ENCODE data around the gene CD22.
A peak's percentile ranks its signal among the peaks of the same experiment; 100 is the strongest.

Gene CD22

DNA sequence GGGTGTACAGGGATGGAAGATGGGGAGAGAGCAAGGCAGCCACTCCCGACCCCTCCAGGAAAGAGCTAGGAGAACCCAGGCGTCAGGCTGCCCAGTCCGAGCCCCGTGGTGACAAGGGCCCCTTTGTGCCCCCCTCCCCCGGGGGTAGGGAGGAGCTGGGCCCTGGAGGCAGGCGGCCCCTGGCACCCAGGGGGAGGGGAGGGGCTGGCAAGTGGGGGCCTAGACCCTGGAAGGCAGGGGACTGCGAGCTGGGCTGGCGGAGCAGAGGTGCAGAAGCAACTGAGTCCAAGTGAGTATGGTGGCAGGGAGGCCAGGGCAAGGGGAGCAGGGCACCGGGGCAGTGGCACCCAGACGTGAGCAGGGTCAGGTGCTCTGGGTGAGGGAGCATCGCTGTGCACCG, 37.1 kb upstream of the CD22 start, which contains the start of gene MAG:
MAG (plus strand) TSS at position 246 of the 400 bp plus-strand sequence. CDS start 3,248 bp downstream, outside the sequence.
- ChIA-PET POLR2A (no interaction called here), CTCF (interaction anchor here (1.3 to 1.4 kb wide), 2 partner anchors 20 to 53 kb away, joined by 3 to 4 read pairs; no protein-coding TSS in a partner anchor)
- Histone ChIP-seq H3K27ac (ENCODE audit: insufficient read depth in 1 of 2, low read depth in 1 of 2, low read length in 2 of 2, poor library complexity in 1 of 2, severe bottlenecking in 2 of 2) (no peak within 1 kb of the TSS), H3K36me3 (ENCODE audit: control insufficient read depth in 4 of 4, insufficient read depth in 4 of 4, low read length in 3 of 4) (no peaks in the 10 kb centered on the region), H3K4me1 (ENCODE audit: control extremely low read depth in 1 of 4, control insufficient read depth in 4 of 4, insufficient read depth in 4 of 4, low read length in 3 of 4) (peaks cover 6 to 33% (median 24%) of the 10 kb centered on the region in 4 experiments), H3K9me3 (ENCODE audit: control extremely low read depth in 1 of 5, control insufficient read depth in 4 of 5, insufficient read depth in 2 of 5, low read depth in 1 of 5, low read length in 4 of 5) (no peaks in the 10 kb centered on the region), H3K27me3 (replicated peaks in 2 of 5; ENCODE audit: control insufficient read depth in 4 of 5, insufficient read depth in 5 of 5, low read length in 4 of 5) (no peaks in the 10 kb centered on the region), H3K4me3 (ENCODE audit: control insufficient read depth in 1 of 7, extremely low read depth in 1 of 7, insufficient read depth in 4 of 7, low read depth in 2 of 7, low read length in 6 of 7) (no peak within 1 kb of the TSS)
- no peak for DNase-seq
- WGBS (ENCODE audit: insufficient coverage), result 97% methylated on average over 9 of the region's 12 CpGs

DNA sequence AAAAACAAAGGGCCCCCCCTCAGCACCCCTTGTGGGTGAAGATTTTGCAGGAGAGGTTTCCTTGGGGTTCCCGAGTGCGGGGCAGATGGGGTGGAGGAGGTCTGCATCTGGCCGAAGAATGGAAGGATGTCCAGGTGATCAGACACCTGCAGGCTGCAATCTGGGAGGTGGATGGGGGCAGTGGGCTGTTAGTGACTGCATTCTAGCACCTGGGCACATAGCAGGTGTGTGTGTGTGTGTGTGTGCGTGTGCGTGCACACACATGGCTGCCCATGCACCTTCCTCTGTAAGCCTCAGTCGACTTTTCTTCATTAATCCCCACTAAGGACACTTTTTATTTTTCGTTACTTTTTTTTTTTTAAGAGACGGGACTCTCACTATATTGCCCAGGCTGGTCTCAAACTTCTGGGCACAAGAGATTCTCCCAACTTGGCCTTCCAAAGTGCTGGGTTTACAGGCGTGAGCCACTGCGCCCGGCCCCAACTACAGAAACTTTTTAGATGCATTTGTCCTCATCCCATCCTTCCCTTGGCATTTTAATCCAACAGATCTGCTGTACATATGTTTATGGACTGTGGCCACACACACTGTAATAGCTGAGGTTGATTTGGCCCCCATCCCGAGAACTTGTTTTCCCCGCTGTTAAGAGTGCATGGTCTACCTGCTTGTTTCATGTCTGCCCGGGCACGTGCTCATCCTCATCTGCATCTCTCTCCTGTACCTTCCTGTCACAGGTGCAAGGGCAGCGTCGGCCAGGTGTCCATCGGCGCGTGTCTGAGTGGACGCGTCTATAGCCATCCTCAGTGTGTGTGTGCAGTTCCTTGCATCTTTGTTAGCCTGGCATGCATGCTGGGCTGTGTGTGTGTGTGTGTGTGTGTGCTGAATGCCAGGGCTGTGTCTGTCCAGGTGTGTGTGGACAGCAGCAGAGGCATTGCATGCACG, 36.3 kb upstream of the CD22 start:
- DNase-seq, result no peak
- H3K27me3 ChIP-seq (replicated peaks in 2 of 5; ENCODE audit: control insufficient read depth in 4 of 5, insufficient read depth in 5 of 5, low read length in 4 of 5), result no peaks in the 10 kb centered on the region
- no peaks in the 10 kb centered on the region for H3K36me3 ChIP-seq (ENCODE audit: control insufficient read depth in 4 of 4, insufficient read depth in 4 of 4, low read length in 3 of 4)
- POLR2A ChIA-PET, result no interaction called here
- CTCF ChIA-PET, result interaction anchor here (1.3 to 1.4 kb wide), 2 partner anchors 21 to 52 kb away, joined by 3 read pairs; no protein-coding TSS in a partner anchor
- H3K27ac ChIP-seq (ENCODE audit: insufficient read depth in 1 of 2, low read depth in 1 of 2, low read length in 2 of 2, poor library complexity in 1 of 2, severe bottlenecking in 2 of 2), result no peak overlapping the region
- peaks cover 6 to 41% (median 32%) of the 10 kb centered on the region in 4 experiments for H3K4me1 ChIP-seq (ENCODE audit: control extremely low read depth in 1 of 4, control insufficient read depth in 4 of 4, insufficient read depth in 4 of 4, low read length in 3 of 4)
- H3K4me3 ChIP-seq (ENCODE audit: control insufficient read depth in 1 of 7, extremely low read depth in 1 of 7, insufficient read depth in 4 of 7, low read depth in 2 of 7, low read length in 6 of 7), result no peak overlapping the region
- H3K9me3 ChIP-seq (ENCODE audit: control extremely low read depth in 1 of 5, control insufficient read depth in 4 of 5, insufficient read depth in 2 of 5, low read depth in 1 of 5, low read length in 4 of 5), result no peaks in the 10 kb centered on the region
- WGBS (ENCODE audit: insufficient coverage), result 88% methylated on average over 18 of the region's 23 CpGs

DNA sequence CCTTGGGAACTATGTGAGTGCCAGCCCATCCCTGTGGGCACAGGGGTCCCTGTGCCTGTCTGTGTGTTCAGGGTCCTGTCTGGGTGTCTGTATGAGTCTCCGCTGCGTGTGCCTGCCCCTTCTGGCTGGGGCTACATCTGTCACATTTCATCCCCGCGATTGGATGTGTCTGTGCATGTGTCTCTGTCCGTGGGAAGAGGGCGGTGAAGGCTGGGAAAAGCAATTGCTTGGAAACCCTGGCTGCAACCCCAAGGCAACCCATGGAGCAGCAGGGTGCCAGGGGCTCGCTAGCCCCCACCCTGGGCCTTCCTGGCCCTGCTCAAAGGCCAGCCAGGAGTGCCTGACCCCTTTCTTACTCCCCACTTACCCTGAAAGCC, 35.6 kb upstream of the CD22 start:
- Histone ChIP-seq H3K27ac (ENCODE audit: insufficient read depth in 1 of 2, low read depth in 1 of 2, low read length in 2 of 2, poor library complexity in 1 of 2, severe bottlenecking in 2 of 2) (no peak overlapping the region), H3K27me3 (replicated peaks in 2 of 5; ENCODE audit: control insufficient read depth in 4 of 5, insufficient read depth in 5 of 5, low read length in 4 of 5) (no peaks in the 10 kb centered on the region), H3K4me1 (ENCODE audit: control extremely low read depth in 1 of 4, control insufficient read depth in 4 of 4, insufficient read depth in 4 of 4, low read length in 3 of 4) (peaks cover 6 to 47% (median 39%) of the 10 kb centered on the region in 4 experiments), H3K4me3 (ENCODE audit: control insufficient read depth in 1 of 7, extremely low read depth in 1 of 7, insufficient read depth in 4 of 7, low read depth in 2 of 7, low read length in 6 of 7) (no peak overlapping the region), H3K9me3 (ENCODE audit: control extremely low read depth in 1 of 5, control insufficient read depth in 4 of 5, insufficient read depth in 2 of 5, low read depth in 1 of 5, low read length in 4 of 5) (no peaks in the 10 kb centered on the region), H3K36me3 (ENCODE audit: control insufficient read depth in 4 of 4, insufficient read depth in 4 of 4, low read length in 3 of 4) (no peaks in the 10 kb centered on the region)
- no peak for DNase-seq
- CTCF ChIA-PET, result interaction anchor here (1.3 to 1.4 kb wide), 2 partner anchors 11 to 20 kb away, joined by 3 read pairs; partner anchors contain the start of gene HAMP
- POLR2A ChIA-PET, result no interaction called here
- WGBS (ENCODE audit: insufficient coverage), result 89% methylated on average over 5 of the region's 7 CpGs

DNA sequence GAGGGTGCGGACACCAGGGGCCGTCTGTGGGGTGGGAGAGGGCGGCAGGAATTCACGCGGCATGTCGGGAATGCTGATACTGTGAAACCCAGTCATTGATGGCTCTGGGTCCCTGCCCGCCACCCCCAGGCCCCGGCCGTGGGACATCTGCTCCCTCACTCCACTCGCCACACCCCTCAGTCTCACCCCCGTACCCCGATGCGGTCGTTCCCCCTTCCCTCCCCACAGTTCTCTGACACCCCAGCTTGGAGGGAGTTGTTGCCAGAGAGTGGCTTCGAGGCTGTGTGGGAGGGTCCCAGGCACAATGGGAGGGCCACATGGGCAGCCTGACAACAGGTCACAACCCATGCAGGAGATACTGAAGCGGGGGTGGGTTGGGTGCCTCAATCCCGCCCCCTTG, 35.2 kb upstream of the CD22 start:
- DNase-seq, result no peak
- no peaks in the 10 kb centered on the region for H3K9me3 ChIP-seq (ENCODE audit: control extremely low read depth in 1 of 5, control insufficient read depth in 4 of 5, insufficient read depth in 2 of 5, low read depth in 1 of 5, low read length in 4 of 5)
- H3K27ac ChIP-seq (ENCODE audit: insufficient read depth in 1 of 2, low read depth in 1 of 2, low read length in 2 of 2, poor library complexity in 1 of 2, severe bottlenecking in 2 of 2), result no peak overlapping the region
- ChIA-PET CTCF (interaction anchor here (1.3 to 1.4 kb wide), 2 partner anchors 11 to 20 kb away, joined by 3 read pairs; partner anchors contain the start of gene HAMP), POLR2A (no interaction called here)
- no peak overlapping the region for H3K4me3 ChIP-seq (ENCODE audit: control insufficient read depth in 1 of 7, extremely low read depth in 1 of 7, insufficient read depth in 4 of 7, low read depth in 2 of 7, low read length in 6 of 7)
- no peaks in the 10 kb centered on the region for H3K36me3 ChIP-seq (ENCODE audit: control insufficient read depth in 4 of 4, insufficient read depth in 4 of 4, low read length in 3 of 4)
- H3K4me1 ChIP-seq (ENCODE audit: control extremely low read depth in 1 of 4, control insufficient read depth in 4 of 4, insufficient read depth in 4 of 4, low read length in 3 of 4), result peaks cover 6 to 50% (median 41%) of the 10 kb centered on the region in 4 experiments
- H3K27me3 ChIP-seq (replicated peaks in 2 of 5; ENCODE audit: control insufficient read depth in 4 of 5, insufficient read depth in 5 of 5, low read length in 4 of 5), result no peaks in the 10 kb centered on the region
- whole genome bisulfite sequencing (ENCODE audit: insufficient coverage), result 97% methylated on average over 16 of the region's 17 CpGs

DNA sequence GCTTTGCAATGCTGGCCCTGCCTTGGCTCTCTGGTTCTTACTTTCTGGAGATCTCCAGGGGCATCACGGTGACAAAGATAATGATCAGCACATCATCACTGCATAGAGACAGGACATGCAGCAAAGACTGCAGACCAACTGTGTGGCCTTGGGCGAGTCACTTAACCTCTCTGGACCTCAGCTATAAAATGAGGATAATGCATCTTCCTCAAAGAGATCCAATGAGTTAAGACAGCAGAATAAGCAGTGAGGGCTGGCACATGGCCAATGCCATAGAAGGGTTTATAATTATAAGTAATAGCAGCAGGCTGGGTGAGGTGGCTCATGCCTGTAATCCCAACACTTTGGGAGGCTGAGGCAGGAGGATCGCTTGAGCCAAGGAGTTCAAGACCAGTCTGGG, 34.7 kb upstream of the CD22 start:
- 17% methylated on average over 1 of the region's 3 CpGs for WGBS (ENCODE audit: insufficient coverage)
- H3K27ac ChIP-seq (ENCODE audit: insufficient read depth in 1 of 2, low read depth in 1 of 2, low read length in 2 of 2, poor library complexity in 1 of 2, severe bottlenecking in 2 of 2), result no peak overlapping the region
- H3K27me3 ChIP-seq (replicated peaks in 2 of 5; ENCODE audit: control insufficient read depth in 4 of 5, insufficient read depth in 5 of 5, low read length in 4 of 5), result no peaks in the 10 kb centered on the region
- POLR2A ChIA-PET, result interaction anchor here (1.8 kb wide), 1 partner anchor 12 kb away, joined by 5 read pairs; the partner anchor contains the start of gene HAMP
- CTCF ChIA-PET, result interaction anchor here (0.7 to 1.9 kb wide), 6 partner anchors 11 to 27 kb away, joined by 3 to 14 read pairs (median 3); partner anchors contain the start of gene HAMP
- no peaks in the 10 kb centered on the region for H3K9me3 ChIP-seq (ENCODE audit: control extremely low read depth in 1 of 5, control insufficient read depth in 4 of 5, insufficient read depth in 2 of 5, low read depth in 1 of 5, low read length in 4 of 5)
- peaks cover 6 to 51% (median 43%) of the 10 kb centered on the region in 4 experiments for H3K4me1 ChIP-seq (ENCODE audit: control extremely low read depth in 1 of 4, control insufficient read depth in 4 of 4, insufficient read depth in 4 of 4, low read length in 3 of 4)
- H3K4me3 ChIP-seq (ENCODE audit: control insufficient read depth in 1 of 7, extremely low read depth in 1 of 7, insufficient read depth in 4 of 7, low read depth in 2 of 7, low read length in 6 of 7), result no peak overlapping the region
- no peaks in the 10 kb centered on the region for H3K36me3 ChIP-seq (ENCODE audit: control insufficient read depth in 4 of 4, insufficient read depth in 4 of 4, low read length in 3 of 4)
- DNase-seq, result peak in 1 of 3 donors; percentile 47

DNA sequence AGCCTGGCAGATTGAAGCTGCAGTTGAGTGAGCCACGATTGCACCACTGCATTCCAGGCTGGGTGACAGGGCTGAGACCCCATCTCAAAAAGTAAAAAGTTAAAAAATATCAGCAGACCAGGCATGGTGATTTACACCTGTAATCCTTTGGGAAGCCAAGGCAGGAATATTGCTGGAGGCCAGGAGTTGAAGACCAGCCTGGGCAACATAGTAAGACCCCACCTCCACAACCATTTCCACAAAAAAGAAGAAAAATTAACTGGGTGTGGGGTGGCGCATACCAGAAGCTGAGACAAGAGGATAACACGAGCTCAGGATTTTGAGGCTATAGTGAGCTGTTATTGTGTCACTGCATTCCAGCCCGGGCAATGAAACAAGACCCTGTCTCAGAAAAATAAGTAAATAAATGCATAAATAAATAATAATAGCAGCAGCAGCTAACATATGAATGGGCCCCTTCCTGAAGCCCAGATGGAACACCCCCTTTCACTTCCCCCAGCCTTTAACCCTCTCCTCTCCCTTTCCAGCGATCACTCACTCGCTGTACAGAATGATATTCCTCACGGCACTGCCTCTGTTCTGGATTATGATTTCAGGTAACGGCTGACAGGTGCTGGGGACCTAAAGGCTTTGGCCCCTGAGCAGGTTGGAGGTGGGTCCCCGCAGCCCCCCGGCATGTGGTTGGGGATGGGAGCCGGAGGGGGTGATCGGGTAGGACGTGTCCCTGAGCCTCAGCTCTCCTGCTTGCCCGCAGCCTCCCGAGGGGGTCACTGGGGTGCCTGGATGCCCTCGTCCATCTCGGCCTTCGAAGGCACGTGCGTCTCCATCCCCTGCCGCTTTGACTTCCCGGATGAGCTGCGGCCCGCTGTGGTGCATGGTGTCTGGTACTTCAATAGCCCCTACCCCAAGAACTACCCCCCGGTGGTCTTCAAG, 33.9 kb upstream of the CD22 start:
- Histone ChIP-seq H3K4me1 (ENCODE audit: control extremely low read depth in 1 of 4, control insufficient read depth in 4 of 4, insufficient read depth in 4 of 4, low read length in 3 of 4) (peaks cover 6 to 51% (median 43%) of the 10 kb centered on the region in 4 experiments), H3K27ac (ENCODE audit: insufficient read depth in 1 of 2, low read depth in 1 of 2, low read length in 2 of 2, poor library complexity in 1 of 2, severe bottlenecking in 2 of 2) (no peak overlapping the region), H3K4me3 (ENCODE audit: control insufficient read depth in 1 of 7, extremely low read depth in 1 of 7, insufficient read depth in 4 of 7, low read depth in 2 of 7, low read length in 6 of 7) (peak overlapping the region in 1 of 7 experiments; percentile 30), H3K36me3 (ENCODE audit: control insufficient read depth in 4 of 4, insufficient read depth in 4 of 4, low read length in 3 of 4) (no peaks in the 10 kb centered on the region), H3K9me3 (ENCODE audit: control extremely low read depth in 1 of 5, control insufficient read depth in 4 of 5, insufficient read depth in 2 of 5, low read depth in 1 of 5, low read length in 4 of 5) (no peaks in the 10 kb centered on the region), H3K27me3 (replicated peaks in 2 of 5; ENCODE audit: control insufficient read depth in 4 of 5, insufficient read depth in 5 of 5, low read length in 4 of 5) (no peaks in the 10 kb centered on the region)
- DNase-seq, result peak in 2 of 3 donors; percentile 46 to 58
- 28% methylated on average over 13 of the region's 25 CpGs for WGBS (ENCODE audit: insufficient coverage)
- ChIA-PET CTCF (interaction anchor here (0.6 to 1.9 kb wide), 13 partner anchors 9 to 165 kb away, joined by 3 to 14 read pairs (median 4); partner anchors contain the start of genes FFAR1 and HAMP), POLR2A (interaction anchor here (1.4 to 1.8 kb wide), 2 partner anchors 13 to 168 kb away, joined by 3 to 5 read pairs; partner anchors contain the start of gene HAMP)

Measured in common myeloid progenitor, CD34-positive (primary cell).